K562 (cell line): ENCODE data around the gene UBE2O. TPM values are rescaled to one million over a fixed set of nuclear protein-coding genes. Genes with fewer than 3 reads are reported as not detected.

ENCODE experiments used
- BCOR ChIP-seq: fragments of 450-650 bp; IDR thresholded peaks from 2 replicates; pipeline ENCODE4 v1.6.1; 2016
- BRD9 ChIP-seq: fragments of 450-650 bp; IDR thresholded peaks from 2 replicates; pipeline ENCODE4 v1.6.1; 2018; ENCODE audit warnings: low read depth; ENCODE audit not compliant: partially characterized antibody
- CC2D1A ChIP-seq: fragments of 450-650 bp; IDR thresholded peaks from 2 replicates; pipeline ENCODE4 v1.6.1; 2017; ENCODE audit warnings: mild to moderate bottlenecking
- EP400 ChIP-seq: fragments of 450-650 bp; IDR thresholded peaks from 2 replicates; pipeline ENCODE4 v1.6.1; 2017; ENCODE audit warnings: antibody characterized with exemption, mild to moderate bottlenecking, moderate library complexity
- ETS2 ChIP-seq: IDR thresholded peaks from 2 replicates; pipeline ENCODE4 v1.6.1; 2016; ENCODE audit warnings: borderline replicate concordance, missing genetic modification characterization, mild to moderate bottlenecking, moderate library complexity, missing compliant biosample characterization; ENCODE audit not compliant: poor library complexity, severe bottlenecking
- FOXJ2 ChIP-seq: fragments of 200-800 bp; sonication (Bioruptor generic); IDR thresholded peaks from 2 replicates; pipeline ENCODE4 v1.6.1; 2016; ENCODE audit warnings: missing genetic modification characterization, missing compliant biosample characterization
- GTF2A2 ChIP-seq: IDR thresholded peaks from 2 replicates; pipeline ENCODE4 v1.6.1; 2016; ENCODE audit warnings: mild to moderate bottlenecking, missing genetic modification characterization, missing compliant biosample characterization
- KLF16 ChIP-seq: IDR thresholded peaks from 2 replicates; pipeline ENCODE4 v1.6.1; 2016; ENCODE audit warnings: antibody characterized with exemption
- LARP7 ChIP-seq: fragments of 450-650 bp; IDR thresholded peaks from 2 replicates; pipeline ENCODE4 v1.6.1; 2016
- POLR2H ChIP-seq: IDR thresholded peaks from 2 replicates; pipeline ENCODE4 v1.6.1; 2016; ENCODE audit warnings: missing genetic modification characterization, low read depth, mild to moderate bottlenecking, control low read depth, missing compliant biosample characterization, moderate library complexity
- RBM15 ChIP-seq: fragments of 200-400 bp; formaldehyde crosslinking; IDR thresholded peaks from 2 replicates; pipeline ENCODE4 v1.6.1; 2018; ENCODE audit warnings: mild to moderate bottlenecking, low read length, moderate library complexity; ENCODE audit not compliant: insufficient read depth
- XRCC4 ChIP-seq: IDR thresholded peaks from one replicate; pipeline ENCODE4 v1.6.1; 2011; ENCODE audit not compliant: insufficient read depth, insufficient read length; ENCODE audit errors: extremely low read depth
- polyA plus RNA-seq, 8 experiments: library from polyadenylated mRNA; depleted of rRNA in 4 of 8; stranded (reverse) in 5 of 8; unstranded in 3 of 8; fragments of >200 nt; fragmentation: Nextera tagmentation in 2 of 8; fragmentation: Illumina TruSeq in 1 of 8; extraction: Ambion mirVana in 2 of 8; extraction: Trizol in 1 of 8; gene quantifications; 2 replicates each; pipeline versions ENCODE4 v1.2.1 to v1.2.3, GENCODE V29; 2011 to 2014; ENCODE audit warnings: inconsistent platforms in 1 of 8, missing spikeins in 1 of 8
- total RNA-seq, 7 experiments: library from RNA; depleted of rRNA in 6 of 7; stranded (reverse); fragments of >200 nt in 6 of 7; fragmentation: Illumina TruSeq in 2 of 7; extraction: Trizol in 2 of 7; gene quantifications; 2 replicates each; pipeline versions ENCODE4 v1.2.1 to v1.2.3, GENCODE V29; 2011 to 2021; ENCODE audit warnings: low replicate concordance in 1 of 7
- TF ChIP-seq, protein P1 (sequence below): fragments of 450-650 bp; IDR thresholded peaks from 2 replicates; pipeline ENCODE4 v1.6.1; 2016; ENCODE audit warnings: low read depth
- TF ChIP-seq, protein P2 (sequence below): fragments of 250-450 bp; sonication (Bioruptor Pico); IDR thresholded peaks from 2 replicates; pipeline ENCODE4 v1.9.0; 2021; ENCODE audit warnings: mild to moderate bottlenecking, inconsistent platforms
- TF ChIP-seq, protein P3 (sequence below), 2 experiments: fragments of 450-650 bp in 1 of 2; sonication (generic) in 1 of 2; formaldehyde crosslinking; conservative IDR thresholded peaks; 2 replicates each; pipeline versions ENCODE4 v1.4.0 to v1.8.1; 2020 to 2022; ENCODE audit warnings: mild to moderate bottlenecking in 1 of 2, missing genetic modification reagents in 1 of 2

UBE2O gene
- total and polyA plus RNA-seq, 9 of the 15 experiments (the other 6 are each of a cell fraction or from before 2014, with no cell fraction given): 1.6 to 39.7 (median 13.3) TPM

DNA sequence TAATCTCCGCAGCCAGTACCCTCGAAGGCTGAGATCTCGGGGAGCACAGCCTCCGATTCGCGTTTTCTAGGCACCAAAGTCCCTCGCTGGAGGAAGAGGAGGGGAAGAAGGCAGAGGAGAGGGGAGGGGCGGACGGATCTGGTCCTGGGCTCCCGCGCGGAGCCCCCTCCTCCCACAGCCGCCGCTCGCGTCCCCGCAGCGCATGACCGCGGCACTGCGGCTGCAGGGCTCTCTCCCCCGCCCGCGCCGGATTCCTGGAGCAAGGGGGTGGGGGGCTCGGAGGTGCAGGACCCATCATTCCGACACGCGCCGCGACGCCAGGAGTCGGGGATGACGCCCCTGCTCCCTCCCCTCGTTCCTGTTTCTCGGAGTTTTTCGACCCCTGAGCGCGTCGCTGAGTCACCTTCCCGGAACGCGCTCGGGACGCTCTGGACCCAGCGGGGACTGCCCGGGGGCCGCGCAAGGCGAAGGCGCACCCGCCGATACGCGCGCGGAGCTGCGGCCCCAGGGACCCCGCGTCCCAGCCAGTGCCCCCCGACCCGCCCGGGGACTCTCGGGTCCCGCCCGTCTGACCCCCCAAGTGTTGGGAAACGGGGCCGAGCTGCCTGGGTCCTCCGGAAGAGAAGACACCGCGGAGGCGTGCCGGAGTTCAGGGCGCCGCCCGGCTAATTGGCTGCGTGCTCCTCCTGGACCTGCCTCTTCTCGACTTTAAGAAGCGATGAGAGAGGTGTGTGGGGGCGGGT, 70.0 kb downstream of the UBE2O start (continued):
- TF ChIP-seq, protein P1, sequence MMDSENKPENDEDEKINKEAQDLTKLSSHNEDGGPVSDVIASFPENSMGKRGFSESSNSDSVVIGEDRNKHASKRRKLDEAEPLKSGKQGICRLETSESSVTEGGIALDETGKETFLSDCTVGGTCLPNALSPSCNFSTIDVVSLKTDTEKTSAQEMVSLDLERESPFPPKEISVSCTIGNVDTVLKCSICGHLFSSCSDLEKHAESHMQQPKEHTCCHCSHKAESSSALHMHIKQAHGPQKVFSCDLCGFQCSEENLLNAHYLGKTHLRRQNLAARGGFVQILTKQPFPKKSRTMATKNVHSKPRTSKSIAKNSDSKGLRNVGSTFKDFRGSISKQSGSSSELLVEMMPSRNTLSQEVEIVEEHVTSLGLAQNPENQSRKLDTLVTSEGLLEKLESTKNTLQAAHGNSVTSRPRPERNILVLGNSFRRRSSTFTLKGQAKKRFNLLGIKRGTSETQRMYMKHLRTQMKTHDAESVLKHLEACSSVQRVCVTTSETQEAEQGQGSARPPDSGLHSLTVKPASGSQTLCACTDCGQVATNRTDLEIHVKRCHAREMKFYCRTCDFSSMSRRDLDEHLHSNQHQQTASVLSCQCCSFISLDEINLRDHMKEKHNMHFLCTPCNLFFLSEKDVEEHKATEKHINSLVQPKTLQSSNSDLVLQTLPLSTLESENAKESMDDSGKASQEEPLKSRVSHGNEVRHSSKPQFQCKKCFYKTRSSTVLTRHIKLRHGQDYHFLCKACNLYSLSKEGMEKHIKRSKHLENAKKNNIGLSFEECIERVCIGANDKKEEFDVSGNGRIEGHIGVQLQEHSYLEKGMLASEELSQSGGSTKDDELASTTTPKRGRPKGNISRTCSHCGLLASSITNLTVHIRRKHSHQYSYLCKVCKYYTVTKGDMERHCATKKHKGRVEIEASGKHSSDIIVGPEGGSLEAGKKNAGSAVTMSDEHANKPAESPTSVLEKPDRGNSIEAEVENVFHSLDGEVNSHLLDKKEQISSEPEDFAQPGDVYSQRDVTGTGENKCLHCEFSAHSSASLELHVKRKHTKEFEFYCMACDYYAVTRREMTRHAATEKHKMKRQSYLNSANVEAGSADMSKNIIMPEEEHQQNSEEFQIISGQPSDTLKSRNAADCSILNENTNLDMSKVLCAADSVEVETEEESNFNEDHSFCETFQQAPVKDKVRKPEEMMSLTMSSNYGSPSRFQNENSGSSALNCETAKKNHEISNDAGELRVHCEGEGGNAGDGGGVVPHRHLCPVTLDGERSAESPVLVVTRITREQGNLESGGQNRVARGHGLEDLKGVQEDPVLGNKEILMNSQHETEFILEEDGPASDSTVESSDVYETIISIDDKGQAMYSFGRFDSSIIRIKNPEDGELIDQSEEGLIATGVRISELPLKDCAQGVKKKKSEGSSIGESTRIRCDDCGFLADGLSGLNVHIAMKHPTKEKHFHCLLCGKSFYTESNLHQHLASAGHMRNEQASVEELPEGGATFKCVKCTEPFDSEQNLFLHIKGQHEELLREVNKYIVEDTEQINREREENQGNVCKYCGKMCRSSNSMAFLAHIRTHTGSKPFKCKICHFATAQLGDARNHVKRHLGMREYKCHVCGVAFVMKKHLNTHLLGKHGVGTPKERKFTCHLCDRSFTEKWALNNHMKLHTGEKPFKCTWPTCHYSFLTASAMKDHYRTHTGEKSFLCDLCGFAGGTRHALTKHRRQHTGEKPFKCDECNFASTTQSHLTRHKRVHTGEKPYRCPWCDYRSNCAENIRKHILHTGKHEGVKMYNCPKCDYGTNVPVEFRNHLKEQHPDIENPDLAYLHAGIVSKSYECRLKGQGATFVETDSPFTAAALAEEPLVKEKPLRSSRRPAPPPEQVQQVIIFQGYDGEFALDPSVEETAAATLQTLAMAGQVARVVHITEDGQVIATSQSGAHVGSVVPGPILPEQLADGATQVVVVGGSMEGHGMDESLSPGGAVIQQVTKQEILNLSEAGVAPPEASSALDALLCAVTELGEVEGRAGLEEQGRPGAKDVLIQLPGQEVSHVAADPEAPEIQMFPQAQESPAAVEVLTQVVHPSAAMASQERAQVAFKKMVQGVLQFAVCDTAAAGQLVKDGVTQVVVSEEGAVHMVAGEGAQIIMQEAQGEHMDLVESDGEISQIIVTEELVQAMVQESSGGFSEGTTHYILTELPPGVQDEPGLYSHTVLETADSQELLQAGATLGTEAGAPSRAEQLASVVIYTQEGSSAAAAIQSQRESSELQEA: no peak
- TF ChIP-seq POLR2H (tag): no peak
- no peak for TF ChIP-seq EP400
- TF ChIP-seq GTF2A2 (tag): no peak
- TF ChIP-seq FOXJ2 (tag): no peak
- TF ChIP-seq LARP7: no peak
- TF ChIP-seq BRD9: no peak
- no peak for TF ChIP-seq ETS2 (tag)
- TF ChIP-seq, protein P2, sequence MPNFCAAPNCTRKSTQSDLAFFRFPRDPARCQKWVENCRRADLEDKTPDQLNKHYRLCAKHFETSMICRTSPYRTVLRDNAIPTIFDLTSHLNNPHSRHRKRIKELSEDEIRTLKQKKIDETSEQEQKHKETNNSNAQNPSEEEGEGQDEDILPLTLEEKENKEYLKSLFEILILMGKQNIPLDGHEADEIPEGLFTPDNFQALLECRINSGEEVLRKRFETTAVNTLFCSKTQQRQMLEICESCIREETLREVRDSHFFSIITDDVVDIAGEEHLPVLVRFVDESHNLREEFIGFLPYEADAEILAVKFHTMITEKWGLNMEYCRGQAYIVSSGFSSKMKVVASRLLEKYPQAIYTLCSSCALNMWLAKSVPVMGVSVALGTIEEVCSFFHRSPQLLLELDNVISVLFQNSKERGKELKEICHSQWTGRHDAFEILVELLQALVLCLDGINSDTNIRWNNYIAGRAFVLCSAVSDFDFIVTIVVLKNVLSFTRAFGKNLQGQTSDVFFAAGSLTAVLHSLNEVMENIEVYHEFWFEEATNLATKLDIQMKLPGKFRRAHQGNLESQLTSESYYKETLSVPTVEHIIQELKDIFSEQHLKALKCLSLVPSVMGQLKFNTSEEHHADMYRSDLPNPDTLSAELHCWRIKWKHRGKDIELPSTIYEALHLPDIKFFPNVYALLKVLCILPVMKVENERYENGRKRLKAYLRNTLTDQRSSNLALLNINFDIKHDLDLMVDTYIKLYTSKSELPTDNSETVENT (CRISPR knock-in tag): no peak
- TF ChIP-seq, protein P3, sequence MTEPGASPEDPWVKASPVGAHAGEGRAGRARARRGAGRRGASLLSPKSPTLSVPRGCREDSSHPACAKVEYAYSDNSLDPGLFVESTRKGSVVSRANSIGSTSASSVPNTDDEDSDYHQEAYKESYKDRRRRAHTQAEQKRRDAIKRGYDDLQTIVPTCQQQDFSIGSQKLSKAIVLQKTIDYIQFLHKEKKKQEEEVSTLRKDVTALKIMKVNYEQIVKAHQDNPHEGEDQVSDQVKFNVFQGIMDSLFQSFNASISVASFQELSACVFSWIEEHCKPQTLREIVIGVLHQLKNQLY (CRISPR knock-in tag; conservative IDR thresholded peaks at IDR 0.05): no peak
- TF ChIP-seq BCOR: no peak; the same call in 1 of the 2 replicates
- no peak for TF ChIP-seq CC2D1A
- no peak for TF ChIP-seq KLF16
- TF ChIP-seq XRCC4: no peak
- TF ChIP-seq RBM15: no peak
